ENCODE results near the gene SLC38A10.
"Not testable (repeated sequence)": the region's sequence is repeated elsewhere in the genome, so short reads cannot be mapped to it uniquely, and the experiment has no call there.

The SLC38A10 gene

GRCh38 chr17:81310949-81311550 is 15.9 kb upstream of the SLC38A10 start:
- DNase-seq = no peak

- DNase-seq = no peak
These were observed 15.0 kb upstream of the SLC38A10 start for GRCh38 chr17:81309859-81310839.

- peak; percentile 93 for DNase-seq
These were observed 14.2 kb upstream of the SLC38A10 start for GRCh38 chr17:81309140-81309858.

GRCh38 chr17:81308784-81309139 is 13.7 kb upstream of the SLC38A10 start:
- not testable (repeated sequence) for DNase-seq

- no peak for DNase-seq
These were observed 12.8 kb upstream of the SLC38A10 start for GRCh38 chr17:81307636-81308560.

GRCh38 chr17:81306898-81307510 is 11.9 kb upstream of the SLC38A10 start:
- DNase-seq = no peak

- DNase-seq = no peak
These were observed 11.4 kb upstream of the SLC38A10 start for GRCh38 chr17:81306491-81306890.

- no peak for DNase-seq
These were observed 10.0 kb upstream of the SLC38A10 start for GRCh38 chr17:81305051-81305630.

- DNase-seq = no peak
These were observed 9.3 kb upstream of the SLC38A10 start for GRCh38 chr17:81304196-81305015.

- no peak for DNase-seq
These were observed 8.3 kb upstream of the SLC38A10 start for GRCh38 chr17:81303385-81303784.

- no peak for DNase-seq
These were observed 7.8 kb upstream of the SLC38A10 start for GRCh38 chr17:81302861-81303333.

GRCh38 chr17:81302324-81302723 is 7.2 kb upstream of the SLC38A10 start:
- no peak for DNase-seq

- no peak for DNase-seq
These were observed 6.4 kb upstream of the SLC38A10 start for GRCh38 chr17:81301195-81302144.

GRCh38 chr17:81300586-81301155 is 5.6 kb upstream of the SLC38A10 start:
- DNase-seq = no peak

- no peak for DNase-seq
These were observed 4.9 kb upstream of the SLC38A10 start for GRCh38 chr17:81299846-81300585.

- DNase-seq = no peak
These were observed 4.1 kb upstream of the SLC38A10 start for GRCh38 chr17:81298991-81299738.

GRCh38 chr17:81298325-81298990 is 3.4 kb upstream of the SLC38A10 start:
- no peak for DNase-seq

Data from suppressor macrophage treated with lipopolysaccharide for 4 hours (primary cell).